ENCODE measurements around the gene PACSIN1. TPM values are rescaled to one million over a fixed set of nuclear protein-coding genes. Genes with fewer than 3 reads are reported as not detected.

PACSIN1 gene
- total RNA-seq, 2 donors from 2014 or later, result 0.09 TPM; not detected in 1

DNA sequence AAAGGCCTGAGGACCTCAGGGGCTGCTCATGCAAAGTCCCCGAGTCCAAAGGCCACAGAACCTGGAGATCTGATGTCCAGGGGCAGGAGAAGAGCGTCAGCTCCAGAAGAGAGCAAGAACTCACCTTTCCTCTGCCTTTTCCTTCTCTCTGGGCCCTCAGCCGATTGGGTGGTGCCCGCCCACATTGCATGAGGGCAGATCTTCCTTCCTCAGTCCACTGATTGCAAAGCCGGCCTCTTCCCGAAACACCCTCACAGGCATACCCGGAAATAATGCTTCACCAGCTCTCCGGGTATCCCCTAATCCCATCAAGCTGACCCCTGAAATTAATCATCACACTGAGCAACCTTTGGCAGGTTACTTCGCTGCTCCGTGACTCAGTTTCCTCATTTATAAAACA lies 56.9 kb downstream of the PACSIN1 start:
- intact Hi-C loops (cut with DNase I), result no loop called here
- peak; percentile 37 for DNase-seq (ENCODE audit: low spot score)

DNA sequence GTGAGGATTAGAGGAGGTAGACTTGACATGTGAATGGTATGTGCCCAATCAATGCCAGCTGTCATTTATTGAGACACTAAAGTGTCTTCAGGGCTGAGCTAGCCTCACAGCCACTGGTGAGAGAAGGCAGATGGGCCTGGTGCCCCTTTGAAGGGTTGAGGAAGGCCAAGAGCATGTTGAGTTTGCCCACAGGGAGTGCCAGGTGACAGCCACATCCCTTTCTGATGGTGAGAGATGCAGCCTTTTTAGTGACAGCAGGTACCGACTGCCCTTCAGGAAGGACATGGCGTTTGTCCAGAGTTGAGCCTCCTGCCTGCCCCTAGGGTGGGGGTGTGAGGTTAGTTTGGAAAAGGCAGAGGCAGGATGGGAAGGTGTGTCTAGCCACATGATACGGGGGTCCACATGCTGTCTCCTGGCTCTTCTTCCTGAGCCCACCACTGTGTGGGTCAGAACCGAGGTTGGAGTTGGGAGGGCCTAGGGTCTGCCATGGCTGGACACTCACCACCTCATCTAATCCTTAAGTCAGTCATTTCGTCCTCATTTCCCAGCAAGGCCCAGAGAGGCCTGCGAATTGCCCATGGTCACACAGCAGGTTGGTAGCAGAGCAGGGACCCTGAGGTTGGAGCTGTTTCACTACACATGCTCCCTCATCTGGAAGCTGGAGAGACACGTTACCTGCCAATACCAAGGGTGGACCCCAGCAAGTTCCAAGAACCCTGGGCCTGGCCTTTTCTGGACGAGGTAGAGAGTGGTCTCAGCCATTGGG lies 57.7 kb downstream of the PACSIN1 start:
- peak; percentile 55 for DNase-seq (ENCODE audit: low spot score)
- intact Hi-C loops (cut with DNase I), result no loop called here

DNA sequence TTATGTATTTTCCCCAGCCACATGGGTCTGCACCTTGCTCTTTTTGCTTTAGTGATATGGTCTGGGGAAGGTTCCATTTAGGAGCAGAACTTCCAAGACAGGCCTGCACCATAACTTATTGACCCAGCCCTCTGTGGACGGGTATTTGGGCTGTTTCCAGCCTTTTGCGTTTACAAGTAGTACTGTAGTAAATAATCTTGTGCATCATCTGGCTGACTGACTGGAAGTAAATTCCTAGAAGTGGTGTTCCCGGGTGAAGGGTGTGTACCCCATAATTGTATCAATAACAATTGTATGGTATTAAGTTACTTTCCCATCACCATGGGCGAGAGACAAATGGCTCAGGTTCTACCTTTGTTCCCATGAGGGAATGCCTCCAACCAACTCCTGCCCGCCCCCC lies 58.6 kb downstream of the PACSIN1 start:
- DNase-seq (ENCODE audit: low spot score), result peak; percentile 1
- intact Hi-C loops (cut with DNase I), result no loop called here

DNA sequence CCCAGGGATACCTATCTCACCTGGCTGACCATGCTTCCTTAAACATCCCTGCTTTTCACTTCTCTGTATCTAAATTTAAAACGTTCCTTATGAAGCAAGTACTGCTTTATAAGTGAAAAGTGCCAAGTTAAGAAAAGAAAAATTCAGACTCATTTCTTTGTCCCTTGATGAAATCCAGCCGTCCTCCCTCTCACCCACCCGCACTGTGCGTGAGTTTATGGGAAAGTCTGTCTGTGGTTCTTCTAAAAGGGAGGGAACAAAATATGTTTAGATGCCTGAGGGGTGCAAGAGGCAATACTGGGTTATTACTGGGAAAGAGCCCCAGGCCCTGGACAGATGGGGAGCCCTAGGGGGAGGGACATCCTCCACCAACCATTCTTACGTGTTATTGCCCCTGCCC lies 59.1 kb downstream of the PACSIN1 start:
- peak; percentile 23 for DNase-seq (ENCODE audit: low spot score)
- intact Hi-C loops (cut with DNase I), result loop anchor here in 1 of 2 donors (5.0 kb wide), 1 partner anchor 82 kb away; no protein-coding TSS in a partner anchor

DNA sequence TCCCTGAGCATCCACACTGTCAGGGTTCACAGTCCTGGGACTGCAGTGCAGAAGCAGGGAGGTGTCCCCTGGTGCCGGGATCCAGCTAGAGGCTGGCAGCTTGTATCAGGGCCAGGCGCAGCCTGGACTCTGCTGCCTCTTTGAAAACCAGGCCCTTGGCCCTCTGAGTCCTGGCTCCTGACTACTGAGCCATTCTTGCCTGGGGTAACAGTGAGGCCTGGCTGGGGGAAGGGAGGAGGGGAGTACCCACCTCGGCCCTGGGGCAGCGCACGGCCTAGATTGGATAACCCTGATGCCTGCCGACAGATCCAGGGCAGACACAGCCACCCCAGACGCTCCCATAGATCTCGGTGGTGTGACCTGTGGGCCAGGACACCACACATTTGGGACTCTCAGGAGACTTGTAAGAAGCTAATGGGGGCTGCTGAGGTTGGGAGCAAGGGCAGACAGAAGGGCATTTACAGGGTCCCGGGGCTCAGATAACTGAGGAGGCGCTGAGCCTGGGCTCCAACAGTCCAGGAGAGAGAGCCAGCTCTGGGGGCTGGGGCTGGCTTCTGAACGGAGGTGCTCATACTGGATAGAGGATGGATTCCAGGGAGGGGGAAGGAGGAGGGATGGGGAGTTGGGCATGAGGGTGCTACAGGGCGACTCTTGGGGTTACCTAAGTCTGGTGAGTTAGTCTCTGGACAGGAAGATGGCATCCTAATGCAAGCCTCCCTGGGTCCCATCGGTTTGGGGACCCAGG lies 59.7 kb downstream of the PACSIN1 start:
- DNase-seq (ENCODE audit: low spot score), result no peak
- intact Hi-C loops (cut with DNase I), result loop anchor here in 1 of 2 donors (5.0 kb wide), 1 partner anchor 82 kb away; no protein-coding TSS in a partner anchor

DNA sequence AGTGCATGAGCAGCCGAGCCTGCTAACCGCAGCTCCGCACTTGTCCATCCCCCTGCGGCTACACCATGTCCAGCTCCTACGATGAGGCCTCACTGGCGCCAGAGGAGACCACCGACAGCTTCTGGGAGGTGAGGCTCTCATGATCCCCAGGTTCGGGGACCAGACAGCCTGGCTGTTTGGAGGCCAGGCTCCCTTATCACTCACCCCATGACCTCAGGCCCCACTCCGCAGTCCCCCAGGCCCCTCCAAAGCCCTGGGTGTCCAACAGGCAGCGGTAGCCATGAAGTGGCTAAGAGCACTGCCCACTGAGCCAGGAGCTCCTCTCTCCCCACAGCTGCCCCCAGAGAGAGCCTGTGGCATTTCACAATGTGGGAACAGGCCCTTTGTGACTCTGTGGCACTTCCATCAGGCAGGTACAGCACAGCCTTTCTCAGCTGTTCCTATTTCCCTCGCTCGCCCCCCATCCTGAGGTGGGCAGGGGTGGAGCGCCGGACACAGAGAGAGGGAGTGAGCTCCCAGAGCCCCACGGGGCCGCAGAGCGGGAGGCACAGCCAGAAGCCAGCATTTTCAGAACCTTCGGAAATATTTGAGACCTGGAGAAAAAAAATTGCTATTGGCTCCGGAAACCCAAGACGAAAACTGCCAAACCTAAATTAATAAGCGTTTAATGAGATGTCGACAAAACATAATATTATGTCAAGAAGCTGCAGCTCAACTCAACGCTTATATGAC lies 60.5 kb downstream of the PACSIN1 start:
- DNase-seq (ENCODE audit: low spot score), result no peak
- intact Hi-C loops (cut with DNase I), result loop anchor here in 1 of 2 donors (5.0 kb wide), 1 partner anchor 81 kb away; no protein-coding TSS in a partner anchor

DNA sequence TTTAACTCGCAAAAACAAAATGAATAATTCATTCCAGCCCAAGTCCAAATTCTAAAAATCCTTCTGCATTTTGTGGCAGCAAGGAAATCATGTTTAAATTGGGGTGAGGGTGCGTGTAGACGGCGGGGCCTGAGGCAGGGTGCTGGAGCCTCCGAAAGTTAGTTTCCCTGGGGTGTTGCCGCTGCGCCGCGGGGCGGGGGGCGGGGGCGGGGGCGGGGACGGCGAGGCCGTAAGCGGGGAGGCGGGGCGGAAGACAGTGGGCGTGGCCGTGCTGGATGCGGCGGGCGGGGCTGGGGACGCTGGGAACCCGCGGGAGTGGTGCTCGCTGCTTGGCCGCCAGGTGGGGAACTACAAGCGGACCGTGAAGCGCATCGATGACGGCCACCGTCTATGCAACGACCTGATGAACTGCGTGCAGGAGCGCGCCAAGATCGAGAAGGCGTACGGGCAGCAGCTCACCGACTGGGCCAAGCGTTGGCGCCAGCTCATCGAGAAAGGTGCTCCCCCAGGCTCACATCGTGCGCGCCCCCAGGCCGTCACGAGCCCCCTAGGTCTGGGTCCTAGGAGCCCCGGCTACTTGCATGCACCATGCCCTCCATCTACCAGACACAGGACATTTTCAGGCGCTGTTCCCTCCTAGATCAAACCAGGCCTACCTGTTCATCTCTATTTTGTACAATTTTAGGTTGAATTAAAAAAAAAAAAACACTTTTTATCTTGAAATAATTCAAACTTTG lies 61.3 kb downstream of the PACSIN1 start:
- DNase-seq (ENCODE audit: low spot score), result peak; percentile 98
- intact Hi-C loops (cut with DNase I), result loop anchor here in 1 of 2 donors (5.0 kb wide), 1 partner anchor 80 kb away; no protein-coding TSS in a partner anchor

DNA sequence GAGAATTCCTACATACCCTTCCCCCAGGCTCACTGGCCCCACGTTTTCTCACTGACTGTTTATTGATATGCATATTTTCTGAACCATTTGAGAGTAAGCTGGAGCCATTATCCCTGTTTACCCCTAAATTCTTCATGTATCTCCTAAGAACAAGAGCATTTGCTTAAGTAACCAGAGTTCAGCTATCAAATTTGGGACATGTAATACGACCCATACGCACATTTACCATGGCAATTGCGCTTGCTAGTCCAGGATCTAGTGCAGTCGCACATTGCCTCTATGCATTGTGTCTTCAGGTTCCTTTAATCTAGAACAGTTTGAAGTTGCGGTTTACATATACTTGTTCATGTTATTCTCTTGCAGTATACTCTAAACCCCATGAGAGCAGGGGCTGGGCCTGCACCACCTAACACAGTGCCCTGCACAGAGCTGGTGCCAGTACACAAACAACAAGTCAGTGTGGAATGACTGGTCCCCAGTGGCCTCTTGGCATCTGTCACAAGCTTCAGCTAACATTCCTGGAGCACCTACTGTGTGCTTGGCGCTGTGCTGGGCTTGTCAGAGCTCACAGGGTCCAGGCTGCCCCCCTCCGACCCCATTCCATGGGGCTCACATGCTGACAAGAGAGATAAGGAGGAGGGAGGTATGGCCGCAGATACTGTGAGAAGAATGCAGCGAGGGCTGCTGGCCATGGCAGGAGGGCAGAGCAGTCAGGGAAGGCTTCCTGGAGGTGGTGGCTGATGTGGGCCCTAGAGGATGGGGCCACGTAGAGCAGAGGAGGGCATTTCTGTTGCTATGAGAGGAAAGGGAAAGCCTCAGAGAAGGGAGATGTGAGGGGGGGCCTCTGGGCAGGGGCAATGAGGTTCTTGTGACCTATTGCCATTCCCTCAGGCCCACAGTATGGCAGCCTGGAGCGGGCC lies 62.1 kb downstream of the PACSIN1 start:
- intact Hi-C loops (cut with DNase I), result loop anchor here (2.0 to 5.0 kb wide), 2 partner anchors 79 to 81 kb away; no protein-coding TSS in a partner anchor
- DNase-seq (ENCODE audit: low spot score), result no peak

DNA sequence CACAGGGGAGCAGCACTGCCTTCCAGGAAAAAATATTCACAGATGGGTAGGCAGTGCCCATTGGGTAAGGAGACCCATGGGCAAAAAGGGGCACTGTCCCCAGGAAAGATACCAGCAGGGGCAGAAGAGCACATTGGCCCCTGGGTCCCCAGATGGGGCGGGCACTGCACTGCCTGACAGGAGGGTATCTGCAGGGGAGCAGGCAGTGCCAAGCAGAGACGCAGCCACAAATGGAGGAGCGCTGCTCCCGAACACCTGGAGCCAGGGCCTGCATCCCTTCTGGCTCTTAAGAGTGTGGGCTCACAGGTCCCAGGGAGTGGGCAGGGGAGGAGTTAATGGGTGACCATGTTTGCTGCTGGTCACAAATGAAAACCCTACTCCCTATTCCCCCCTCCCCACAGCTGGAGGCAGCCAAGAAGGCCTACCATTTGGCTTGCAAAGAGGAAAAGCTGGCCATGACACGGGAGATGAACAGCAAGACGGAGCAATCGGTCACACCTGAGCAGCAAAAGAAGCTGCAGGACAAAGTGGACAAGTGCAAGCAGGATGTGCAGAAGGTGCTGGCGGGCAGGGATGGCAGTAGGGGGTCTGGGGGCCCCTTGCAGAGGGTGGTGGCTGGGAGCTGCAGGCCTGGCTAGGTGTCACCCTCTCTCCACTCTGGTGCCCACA lies 63.3 kb downstream of the PACSIN1 start:
- intact Hi-C loops (cut with DNase I), result loop anchor here (2.0 to 5.0 kb wide), 2 partner anchors 78 to 80 kb away; no protein-coding TSS in a partner anchor
- no peak for DNase-seq (ENCODE audit: low spot score)

DNA sequence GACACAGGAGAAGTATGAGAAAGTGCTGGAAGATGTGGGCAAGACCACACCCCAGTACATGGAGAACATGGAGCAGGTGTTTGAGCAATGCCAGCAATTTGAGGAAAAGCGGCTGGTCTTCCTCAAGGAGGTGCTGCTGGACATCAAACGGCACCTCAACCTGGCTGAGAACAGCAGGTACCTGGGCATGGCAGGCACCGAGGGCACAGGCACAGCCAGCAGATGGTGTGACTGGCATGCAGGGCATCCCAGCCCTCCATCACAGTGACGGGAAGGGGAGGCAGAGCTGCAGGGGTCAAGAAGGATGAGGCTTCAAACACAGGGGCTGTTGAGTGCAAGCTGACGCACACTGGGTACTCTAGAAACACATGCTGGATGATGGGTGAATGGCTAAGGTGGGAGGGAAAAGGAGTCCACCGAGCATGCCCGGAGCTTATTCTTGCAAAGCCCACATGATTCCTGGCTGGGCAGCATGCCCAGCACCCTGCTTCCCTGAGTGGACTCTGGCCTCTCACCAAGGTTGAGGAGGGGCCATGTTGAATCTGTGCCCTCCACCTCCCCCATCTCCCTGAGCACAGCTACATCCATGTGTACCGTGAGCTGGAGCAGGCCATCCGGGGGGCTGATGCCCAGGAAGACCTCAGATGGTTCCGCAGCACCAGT lies 63.9 kb downstream of the PACSIN1 start:
- DNase-seq (ENCODE audit: low spot score), result no peak
- intact Hi-C loops (cut with DNase I), result loop anchor here (2.0 to 5.0 kb wide), 2 partner anchors 78 to 79 kb away; no protein-coding TSS in a partner anchor

DNA sequence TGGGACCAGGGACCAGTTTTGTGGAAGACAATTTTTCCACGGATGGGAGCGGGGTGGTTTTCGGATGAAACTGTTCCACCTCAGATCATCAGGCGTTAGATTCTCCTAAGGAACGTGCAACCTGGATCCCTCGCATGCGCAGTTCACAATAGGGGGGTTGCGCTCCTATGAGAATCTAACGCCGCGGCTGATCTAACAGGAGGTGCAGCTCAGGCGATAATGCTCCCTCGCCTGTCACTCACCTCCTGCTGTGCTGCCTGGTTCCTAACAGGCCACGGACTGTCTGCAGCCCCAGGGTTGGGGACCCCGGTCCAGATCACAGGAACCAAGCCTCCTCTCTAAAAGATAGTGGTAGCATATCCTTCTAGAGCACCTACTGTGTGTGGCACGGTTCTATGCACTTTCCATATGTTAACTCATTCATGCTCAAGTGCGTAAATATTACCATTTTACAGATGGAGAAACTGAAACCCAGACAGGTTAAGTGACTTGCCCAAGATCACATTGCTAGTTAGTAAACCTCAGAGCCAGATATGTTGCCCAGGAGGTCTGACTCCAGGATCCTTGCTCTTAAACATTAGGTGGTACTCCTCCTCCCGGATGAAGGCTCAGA lies 65.0 kb downstream of the PACSIN1 start:
- intact Hi-C loops (cut with DNase I), result no loop called here
- no peak for DNase-seq (ENCODE audit: low spot score)

DNA sequence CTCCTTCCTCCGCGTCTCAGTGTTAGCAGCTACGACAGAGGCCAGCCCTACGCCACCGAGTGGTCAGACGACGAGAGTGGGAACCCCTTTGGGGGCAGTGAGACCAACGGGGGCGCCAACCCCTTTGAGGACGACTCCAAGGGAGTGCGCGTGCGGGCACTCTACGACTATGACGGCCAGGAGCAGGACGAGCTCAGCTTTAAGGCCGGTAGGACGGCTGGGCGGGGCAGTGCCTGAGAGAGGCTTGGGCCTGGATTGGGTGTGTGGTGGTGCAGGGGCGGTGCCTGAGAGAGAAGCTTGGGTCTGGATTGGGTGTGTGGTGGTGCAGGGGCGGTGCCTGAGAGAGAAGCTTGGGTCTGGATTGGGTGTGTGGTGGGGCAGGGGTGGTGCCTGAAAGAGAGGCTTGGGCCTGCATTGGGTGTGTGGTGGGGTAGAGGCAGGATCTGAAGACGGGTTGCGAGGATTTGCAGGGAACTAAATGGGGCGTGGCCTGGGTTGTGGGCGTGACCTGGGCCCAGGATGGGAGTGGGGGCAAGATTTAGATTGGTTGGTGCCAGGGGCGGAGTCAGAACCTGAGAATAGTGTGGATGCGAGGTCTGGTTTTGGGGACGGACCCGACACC lies 65.8 kb downstream of the PACSIN1 start:
- intact Hi-C loops (cut with DNase I), result no loop called here
- DNase-seq (ENCODE audit: low spot score), result peak; percentile 93

DNA sequence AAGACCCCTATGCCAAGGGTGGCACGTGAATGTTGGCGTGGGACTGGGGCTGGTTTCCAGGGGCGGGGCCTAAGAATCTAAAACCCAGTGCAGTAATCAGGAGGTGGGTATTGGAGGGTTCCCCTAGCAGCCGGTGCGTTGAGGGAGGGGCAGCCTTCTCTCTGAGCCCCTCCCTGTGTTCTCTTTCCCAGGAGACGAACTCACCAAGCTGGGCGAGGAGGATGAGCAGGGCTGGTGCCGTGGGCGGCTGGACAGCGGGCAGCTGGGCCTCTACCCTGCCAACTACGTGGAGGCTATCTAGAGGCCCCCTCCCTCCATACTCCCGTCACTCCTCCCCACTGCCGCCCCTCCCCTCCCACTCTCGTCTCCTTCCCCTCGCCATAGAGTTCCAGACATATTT lies 66.4 kb downstream of the PACSIN1 start:
- intact Hi-C loops (cut with DNase I), result no loop called here
- no peak for DNase-seq (ENCODE audit: low spot score)

DNA sequence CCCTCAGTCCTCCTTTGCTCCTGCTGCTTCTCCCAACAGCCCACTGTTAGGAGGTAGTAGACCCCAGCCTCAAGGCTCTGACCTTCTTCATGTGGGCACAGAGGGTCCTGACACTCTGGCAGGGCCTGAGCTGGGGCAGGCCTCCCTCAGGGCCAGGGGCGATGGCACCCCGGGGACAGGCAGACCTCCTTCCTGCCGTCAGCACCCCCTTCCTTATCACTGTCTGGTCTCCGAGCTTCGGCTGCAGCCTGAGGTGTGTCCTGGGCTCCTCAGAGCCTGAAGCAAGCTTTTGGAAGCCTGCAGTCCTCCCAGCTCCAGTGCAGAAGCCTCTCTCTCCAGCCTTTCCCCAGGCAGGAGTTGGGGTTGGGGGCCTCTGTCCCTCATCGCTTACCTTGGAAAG lies 68.3 kb downstream of the PACSIN1 start:
- no peak for DNase-seq (ENCODE audit: low spot score)
- intact Hi-C loops (cut with DNase I), result no loop called here

DNA sequence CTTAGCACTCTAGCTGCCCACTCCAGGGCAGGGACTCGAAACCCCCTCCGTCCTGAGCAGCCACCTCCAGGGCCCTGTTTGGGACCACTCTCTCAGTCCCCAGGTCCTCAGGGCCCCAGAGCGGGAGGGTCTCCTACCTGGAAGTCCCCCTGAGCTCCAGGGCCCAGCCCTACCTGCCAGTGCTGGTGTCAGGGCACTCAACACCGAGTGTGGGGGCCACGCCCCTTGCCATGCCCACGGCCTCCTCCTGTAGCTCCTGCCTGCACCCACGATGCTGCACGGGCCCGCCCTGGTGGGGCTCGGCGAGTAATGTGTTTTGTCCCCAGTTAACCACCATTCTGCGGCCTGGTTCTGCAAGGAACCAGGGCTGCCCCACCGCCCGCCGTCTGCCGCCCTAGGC lies 68.8 kb downstream of the PACSIN1 start:
- intact Hi-C loops (cut with DNase I), result no loop called here
- DNase-seq (ENCODE audit: low spot score), result no peak

DNA sequence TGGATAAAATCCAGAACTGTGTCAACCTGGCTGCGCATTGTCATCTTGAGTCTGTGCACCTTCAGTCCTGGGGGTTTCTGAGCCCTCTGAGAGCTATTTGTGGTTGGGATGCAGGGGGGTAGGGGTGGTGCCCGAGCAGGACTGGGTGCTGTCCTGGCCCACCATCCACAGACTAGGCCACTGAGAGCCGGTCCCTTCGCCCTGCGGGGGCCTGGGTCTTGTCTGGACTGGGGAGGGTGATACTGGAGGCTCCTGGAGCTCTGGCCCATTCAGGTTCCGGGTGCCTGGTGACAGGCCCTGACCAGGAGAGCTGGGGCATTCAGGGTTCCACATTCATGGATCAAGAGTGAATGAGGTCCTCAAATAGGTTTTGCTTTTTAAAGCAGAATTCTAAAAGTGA lies 69.3 kb downstream of the PACSIN1 start:
- intact Hi-C loops (cut with DNase I), result no loop called here
- no peak for DNase-seq (ENCODE audit: low spot score)

Measured in posterior vena cava (tissue), 2 donors.